HEK293 (cell line): ENCODE results near the gene C4orf54.

Experiments used
- GFI1B ChIP-seq: fragments of 450-650 bp; formaldehyde crosslinking; IDR thresholded peaks from 2 replicates; pipeline ENCODE4 v1.5.1; 2016; ENCODE audit warnings: missing biosample characterization, missing genetic modification characterization
- YY1 ChIP-seq: fragments of 450-650 bp; formaldehyde crosslinking; IDR thresholded peaks from 2 replicates; pipeline ENCODE4 v1.5.1; 2018; ENCODE audit warnings: missing biosample characterization, missing genetic modification characterization
- ZNF112 ChIP-seq: fragments of 450-650 bp; formaldehyde crosslinking; IDR thresholded peaks from 2 replicates; pipeline ENCODE4 v1.5.0; 2017; ENCODE audit warnings: missing biosample characterization, missing genetic modification characterization
- ZNF138 ChIP-seq: fragments of 450-650 bp; formaldehyde crosslinking; IDR thresholded peaks from 2 replicates; pipeline ENCODE4 v1.5.1; 2016; ENCODE audit warnings: missing biosample characterization, missing genetic modification characterization, borderline replicate concordance
- ZNF157 ChIP-seq: fragments of 450-650 bp; formaldehyde crosslinking; IDR thresholded peaks from 2 replicates; pipeline ENCODE4 v1.5.1; 2016; ENCODE audit warnings: missing biosample characterization, missing genetic modification characterization
- ZNF184 ChIP-seq: fragments of 450-650 bp; IDR thresholded peaks from 2 replicates; pipeline ENCODE4 v1.5.1; 2018; ENCODE audit warnings: missing biosample characterization, mild to moderate bottlenecking, missing genetic modification characterization
- ZNF274 ChIP-seq, 2 experiments: fragments of 200-500 bp in 1 of 2; fragments of 450-650 bp in 1 of 2; sonication (Bioruptor generic) in 1 of 2; formaldehyde crosslinking in 1 of 2; IDR thresholded peaks; 2 replicates each; pipeline versions ENCODE4 v1.5.1 to v1.6.1; 2014 to 2016; ENCODE audit warnings: borderline replicate concordance in 1 of 2, inconsistent platforms in 1 of 2, low read length in 1 of 2, missing biosample characterization in 1 of 2, missing genetic modification characterization in 1 of 2
- TF ChIP-seq, protein P1 (sequence below): fragments of 450-650 bp; formaldehyde crosslinking; IDR thresholded peaks from 2 replicates; pipeline ENCODE4 v1.5.1; 2016; ENCODE audit warnings: missing biosample characterization, missing genetic modification characterization
- TF ChIP-seq, protein P2 (sequence below): fragments of 450-650 bp; formaldehyde crosslinking; IDR thresholded peaks from 2 replicates; pipeline ENCODE4 v1.5.1; 2016; ENCODE audit warnings: missing biosample characterization, missing genetic modification characterization, low read depth
- TF ChIP-seq, protein P3 (sequence below): fragments of 450-650 bp; formaldehyde crosslinking; IDR thresholded peaks from 2 replicates; pipeline ENCODE4 v1.5.1; 2017; ENCODE audit warnings: missing biosample characterization, missing genetic modification characterization

DNA sequence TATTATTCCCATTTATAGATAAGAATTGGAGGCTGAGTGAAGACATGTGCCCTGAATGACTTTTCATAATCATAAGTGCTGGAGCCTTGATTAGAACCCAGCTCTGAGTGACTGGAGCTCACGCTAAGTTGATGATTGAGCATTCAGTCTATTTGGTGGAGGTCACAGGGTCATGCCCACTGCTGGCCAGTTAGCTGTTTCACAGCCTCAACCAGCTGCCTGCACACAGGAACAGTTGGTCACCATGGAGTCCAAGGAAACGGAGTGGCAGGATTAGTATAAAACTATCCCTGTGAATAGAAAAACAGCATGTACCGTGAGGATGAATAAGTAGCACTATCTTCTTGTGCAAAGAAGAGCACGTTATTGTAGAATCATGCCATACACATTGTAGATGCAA lies 1.0 kb upstream of the C4orf54 start:
- TF ChIP-seq ZNF184 (tag by site-specific recombination) (no peak), ZNF274 (IDR thresholded peaks at IDR 0.05; ENCODE audit: low read length) (no peak), ZNF274 (tag by site-specific recombination; IDR thresholded peaks at IDR 0.05; ENCODE audit: borderline replicate concordance) (no peak), ZNF138 (tag by site-specific recombination) (no peak), YY1 (no peak), ZNF112 (tag by site-specific recombination) (no peak), ZNF157 (tag by site-specific recombination) (no peak), GFI1B (no peak)
- TF ChIP-seq, protein P1, sequence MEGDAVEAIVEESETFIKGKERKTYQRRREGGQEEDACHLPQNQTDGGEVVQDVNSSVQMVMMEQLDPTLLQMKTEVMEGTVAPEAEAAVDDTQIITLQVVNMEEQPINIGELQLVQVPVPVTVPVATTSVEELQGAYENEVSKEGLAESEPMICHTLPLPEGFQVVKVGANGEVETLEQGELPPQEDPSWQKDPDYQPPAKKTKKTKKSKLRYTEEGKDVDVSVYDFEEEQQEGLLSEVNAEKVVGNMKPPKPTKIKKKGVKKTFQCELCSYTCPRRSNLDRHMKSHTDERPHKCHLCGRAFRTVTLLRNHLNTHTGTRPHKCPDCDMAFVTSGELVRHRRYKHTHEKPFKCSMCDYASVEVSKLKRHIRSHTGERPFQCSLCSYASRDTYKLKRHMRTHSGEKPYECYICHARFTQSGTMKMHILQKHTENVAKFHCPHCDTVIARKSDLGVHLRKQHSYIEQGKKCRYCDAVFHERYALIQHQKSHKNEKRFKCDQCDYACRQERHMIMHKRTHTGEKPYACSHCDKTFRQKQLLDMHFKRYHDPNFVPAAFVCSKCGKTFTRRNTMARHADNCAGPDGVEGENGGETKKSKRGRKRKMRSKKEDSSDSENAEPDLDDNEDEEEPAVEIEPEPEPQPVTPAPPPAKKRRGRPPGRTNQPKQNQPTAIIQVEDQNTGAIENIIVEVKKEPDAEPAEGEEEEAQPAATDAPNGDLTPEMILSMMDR (tag by site-specific recombination) = no peak
- TF ChIP-seq, protein P2, sequence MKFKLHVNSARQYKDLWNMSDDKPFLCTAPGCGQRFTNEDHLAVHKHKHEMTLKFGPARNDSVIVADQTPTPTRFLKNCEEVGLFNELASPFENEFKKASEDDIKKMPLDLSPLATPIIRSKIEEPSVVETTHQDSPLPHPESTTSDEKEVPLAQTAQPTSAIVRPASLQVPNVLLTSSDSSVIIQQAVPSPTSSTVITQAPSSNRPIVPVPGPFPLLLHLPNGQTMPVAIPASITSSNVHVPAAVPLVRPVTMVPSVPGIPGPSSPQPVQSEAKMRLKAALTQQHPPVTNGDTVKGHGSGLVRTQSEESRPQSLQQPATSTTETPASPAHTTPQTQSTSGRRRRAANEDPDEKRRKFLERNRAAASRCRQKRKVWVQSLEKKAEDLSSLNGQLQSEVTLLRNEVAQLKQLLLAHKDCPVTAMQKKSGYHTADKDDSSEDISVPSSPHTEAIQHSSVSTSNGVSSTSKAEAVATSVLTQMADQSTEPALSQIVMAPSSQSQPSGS (tag by site-specific recombination) = no peak
- TF ChIP-seq, protein P3, sequence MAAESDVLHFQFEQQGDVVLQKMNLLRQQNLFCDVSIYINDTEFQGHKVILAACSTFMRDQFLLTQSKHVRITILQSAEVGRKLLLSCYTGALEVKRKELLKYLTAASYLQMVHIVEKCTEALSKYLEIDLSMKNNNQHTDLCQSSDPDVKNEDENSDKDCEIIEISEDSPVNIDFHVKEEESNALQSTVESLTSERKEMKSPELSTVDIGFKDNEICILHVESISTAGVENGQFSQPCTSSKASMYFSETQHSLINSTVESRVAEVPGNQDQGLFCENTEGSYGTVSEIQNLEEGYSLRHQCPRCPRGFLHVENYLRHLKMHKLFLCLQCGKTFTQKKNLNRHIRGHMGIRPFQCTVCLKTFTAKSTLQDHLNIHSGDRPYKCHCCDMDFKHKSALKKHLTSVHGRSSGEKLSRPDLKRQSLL (tag by site-specific recombination) = no peak
